Hepatocyte (in vitro differentiated cells): ENCODE measurements around the gene PRRG2. TPM values are rescaled to one million over a fixed set of nuclear protein-coding genes. Genes with fewer than 3 reads are reported as not detected.

Experiments
- DNase-seq: peaks from one replicate; pipeline ENCODE4 v3.0.0-alpha.2; 2016; ENCODE audit warnings: low spot score
- H2AFZ ChIP-seq: fragments of 200-600 bp; sonication (generic); 2 replicates; pipeline ENCODE4 v1.6.0; 2016; ENCODE audit warnings: antibody characterized with exemption, mild to moderate bottlenecking
- H3K27ac ChIP-seq: fragments of 200-600 bp; sonication (generic); 2 replicates; pipeline ENCODE4 v1.5.1; 2016; ENCODE audit warnings: mild to moderate bottlenecking
- H3K27me3 ChIP-seq: fragments of 200-600 bp; sonication (generic); 2 replicates; pipeline ENCODE4 v1.6.1; 2016
- H3K36me3 ChIP-seq: fragments of 200-600 bp; sonication (generic); replicated peaks from 2 replicates; pipeline ENCODE4 v1.5.1; 2016; ENCODE audit warnings: low read depth; ENCODE audit not compliant: insufficient read depth
- H3K4me1 ChIP-seq: fragments of 200-600 bp; sonication (generic); 2 replicates; pipeline ENCODE4 v1.5.1; 2016; ENCODE audit warnings: mild to moderate bottlenecking, moderate library complexity; ENCODE audit not compliant: insufficient read depth
- H3K4me2 ChIP-seq: fragments of 200-600 bp; sonication (generic); 2 replicates; pipeline ENCODE4 v1.6.0; 2016
- H3K4me3 ChIP-seq: fragments of 200-600 bp; sonication (generic); 2 replicates; pipeline ENCODE4 v1.5.1; 2016; ENCODE audit warnings: mild to moderate bottlenecking
- H3K79me2 ChIP-seq: fragments of 200-600 bp; sonication (generic); 2 replicates; pipeline ENCODE4 v1.6.0; 2017; ENCODE audit warnings: mild to moderate bottlenecking
- H3K9me2 ChIP-seq: fragments of 200-600 bp; sonication (generic); replicated peaks from 2 replicates; pipeline ENCODE4 v1.6.0; 2017; ENCODE audit warnings: mild to moderate bottlenecking; ENCODE audit not compliant: insufficient read depth
- H3K9me3 ChIP-seq: fragments of 200-600 bp; sonication (generic); 2 replicates; pipeline ENCODE4 v1.5.1; 2016; ENCODE audit warnings: low read depth, mild to moderate bottlenecking
- H4K20me1 ChIP-seq: fragments of 200-600 bp; sonication (generic); 2 replicates; pipeline ENCODE4 v1.6.0; 2016; ENCODE audit warnings: mild to moderate bottlenecking; ENCODE audit not compliant: insufficient read depth, poor library complexity, severe bottlenecking
- EZH2 ChIP-seq: fragments of 200-600 bp; sonication (generic); IDR thresholded peaks from 2 replicates; pipeline ENCODE4 v1.6.1; 2016; ENCODE audit warnings: antibody characterized with exemption, mild to moderate bottlenecking, borderline replicate concordance
- EZH2phosphoT487 ChIP-seq: fragments of 200-600 bp; sonication (generic); IDR thresholded peaks from one replicate; pipeline ENCODE4 v1.6.1; 2018; ENCODE audit warnings: antibody characterized with exemption, mild to moderate bottlenecking, low read depth, moderate library complexity; ENCODE audit not compliant: unreplicated experiment, severe bottlenecking
- WGBS: methylation state at CpG from one replicate; pipeline ENCODE4 v1.1.6; 2016; ENCODE audit warnings: low lambda C conversion rate; ENCODE audit errors: missing lambda C conversion rate; 5-methylcytosine and 5-hydroxymethylcytosine counted together
- polyA plus RNA-seq: library from polyadenylated mRNA; unstranded; fragments of >200 nt; fragmentation: Nextera tagmentation; extraction: Ambion mirVana; gene quantifications from 2 replicates; pipeline ENCODE4 v1.2.1, GENCODE V29; 2016
- small RNA-seq: library from RNA; depleted of rRNA; stranded (forward); fragments of <200 nt; gene quantifications from one replicate; pipeline ENCODE3, GENCODE V24; 2014
- total RNA-seq: library from RNA; depleted of rRNA; stranded (reverse); fragments of >200 nt; gene quantifications from 2 replicates; pipeline ENCODE4 v1.2.3, GENCODE V29; 2014
- TF ChIP-seq, protein P1 (sequence below): fragments of 200-600 bp; sonication (generic); IDR thresholded peaks from 2 replicates; pipeline ENCODE4 v1.5.1; 2016; ENCODE audit warnings: antibody characterized with exemption, mild to moderate bottlenecking; ENCODE audit not compliant: poor library complexity

PRRG2 gene
- total and polyA plus RNA-seq, 2 experiments from 2014 or later = 4.0 to 10.2 TPM

DNA sequence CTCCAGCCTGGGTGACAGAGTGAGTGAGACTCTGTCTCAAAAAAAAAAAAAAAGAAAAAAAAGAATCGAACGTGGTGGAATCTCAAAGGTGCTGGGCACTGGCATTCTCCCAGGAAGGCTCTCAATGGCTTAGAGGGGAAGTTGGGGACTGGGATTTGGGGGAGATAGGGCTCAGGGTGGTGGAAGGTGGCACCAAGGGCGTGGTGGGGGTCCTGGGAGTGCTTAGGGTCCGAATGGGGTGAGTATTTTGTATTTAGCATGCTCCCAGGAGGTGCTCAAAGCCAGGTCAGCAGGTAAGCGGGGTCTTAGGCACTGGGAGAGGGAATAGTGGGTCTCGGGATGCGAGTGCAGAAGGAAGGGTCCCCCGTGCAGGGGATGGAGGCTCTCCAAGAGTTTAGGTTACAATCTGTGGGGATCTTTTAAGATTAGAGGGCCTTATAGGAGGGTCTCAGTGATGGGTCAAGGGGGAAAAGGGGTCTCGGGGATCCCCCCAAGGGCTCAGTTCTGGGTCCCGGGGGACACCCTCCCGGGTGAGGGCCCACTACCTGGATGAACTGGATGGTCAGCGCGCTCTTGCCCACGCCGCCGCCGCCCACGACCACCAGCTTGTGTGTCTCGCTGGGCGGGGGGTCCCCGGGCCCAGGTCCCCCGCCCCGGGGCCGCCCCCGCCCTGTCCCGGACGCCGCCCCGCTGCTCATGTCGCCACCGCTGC lies 58.4 kb downstream of the PRRG2 start:
- H3K9me2 ChIP-seq = no peaks in the 10 kb centered on the region
- no peak overlapping the region for H2AFZ ChIP-seq
- peaks cover 9% of the 10 kb centered on the region for H4K20me1 ChIP-seq
- no peaks in the 10 kb centered on the region for H3K9me3 ChIP-seq
- H3K79me2 ChIP-seq = peaks cover 24% of the 10 kb centered on the region
- no peaks in the 10 kb centered on the region for H3K27me3 ChIP-seq
- no peak for TF ChIP-seq EZH2
- no peak for TF ChIP-seq EZH2phosphoT487
- TF ChIP-seq, protein P1, sequence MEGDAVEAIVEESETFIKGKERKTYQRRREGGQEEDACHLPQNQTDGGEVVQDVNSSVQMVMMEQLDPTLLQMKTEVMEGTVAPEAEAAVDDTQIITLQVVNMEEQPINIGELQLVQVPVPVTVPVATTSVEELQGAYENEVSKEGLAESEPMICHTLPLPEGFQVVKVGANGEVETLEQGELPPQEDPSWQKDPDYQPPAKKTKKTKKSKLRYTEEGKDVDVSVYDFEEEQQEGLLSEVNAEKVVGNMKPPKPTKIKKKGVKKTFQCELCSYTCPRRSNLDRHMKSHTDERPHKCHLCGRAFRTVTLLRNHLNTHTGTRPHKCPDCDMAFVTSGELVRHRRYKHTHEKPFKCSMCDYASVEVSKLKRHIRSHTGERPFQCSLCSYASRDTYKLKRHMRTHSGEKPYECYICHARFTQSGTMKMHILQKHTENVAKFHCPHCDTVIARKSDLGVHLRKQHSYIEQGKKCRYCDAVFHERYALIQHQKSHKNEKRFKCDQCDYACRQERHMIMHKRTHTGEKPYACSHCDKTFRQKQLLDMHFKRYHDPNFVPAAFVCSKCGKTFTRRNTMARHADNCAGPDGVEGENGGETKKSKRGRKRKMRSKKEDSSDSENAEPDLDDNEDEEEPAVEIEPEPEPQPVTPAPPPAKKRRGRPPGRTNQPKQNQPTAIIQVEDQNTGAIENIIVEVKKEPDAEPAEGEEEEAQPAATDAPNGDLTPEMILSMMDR = no peak
- peak overlapping the region; percentile 77 for H3K4me2 ChIP-seq
- H3K4me1 ChIP-seq = peaks cover 38% of the 10 kb centered on the region
- DNase-seq = no peak
- H3K4me3 ChIP-seq = peak overlapping the region; percentile 22
- H3K36me3 ChIP-seq = no peaks in the 10 kb centered on the region
- H3K27ac ChIP-seq = peak overlapping the region; percentile 78
- 24% methylated on average over 12 of the region's 31 CpGs for WGBS

DNA sequence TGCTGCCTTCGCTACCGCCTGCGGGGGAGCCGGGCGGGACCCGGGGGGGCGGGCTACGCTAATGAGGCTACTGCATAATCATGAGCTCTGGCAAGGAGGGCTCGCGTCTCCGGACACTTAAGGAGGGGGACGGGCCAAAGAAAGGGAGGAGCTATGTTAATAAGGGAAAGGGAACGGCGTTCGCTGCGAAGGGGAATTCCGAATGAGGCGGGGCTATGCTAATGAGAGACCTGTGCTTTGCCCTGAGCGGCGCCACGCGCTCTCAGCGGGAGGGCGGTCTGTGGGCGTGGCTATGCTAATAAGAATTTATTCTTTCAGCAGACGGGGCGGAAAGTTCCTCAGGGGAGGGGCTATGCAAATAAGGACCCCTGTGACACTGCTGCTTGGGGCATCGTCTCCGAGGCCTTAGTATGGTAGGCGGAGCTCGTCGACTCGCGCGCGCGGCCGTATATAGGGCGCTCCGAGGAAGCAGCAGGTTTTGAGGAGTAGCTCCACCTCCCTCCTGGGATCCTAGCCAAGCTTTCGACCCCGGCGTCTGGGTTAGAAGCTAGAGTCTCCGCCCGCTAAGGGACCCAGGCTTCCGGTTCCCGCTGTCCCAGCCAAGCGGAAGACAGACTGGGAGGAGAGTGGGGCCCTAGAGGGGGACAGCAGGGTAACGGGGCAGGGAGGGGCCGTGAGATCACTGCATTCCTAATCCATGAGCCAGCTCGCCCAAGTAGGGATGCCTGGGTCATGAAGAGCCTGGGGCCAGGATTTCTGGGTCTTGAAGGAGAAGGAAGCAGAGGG lies 59.2 kb downstream of the PRRG2 start, which contains the start of gene RRAS:
Gene RRAS, minus strand, starts transcription at position 31 of the 786 bp plus-strand sequence. CDS start 45 bp downstream, outside the sequence.
- H3K9me2 ChIP-seq = no peaks in the 10 kb centered on the region
- H3K4me2 ChIP-seq = peak within 1 kb of the TSS; percentile 79
- peak; percentile 100 for DNase-seq
- peaks cover 32% of the 10 kb centered on the region for H3K79me2 ChIP-seq
- no peaks in the 10 kb centered on the region for H3K9me3 ChIP-seq
- WGBS = under 1% methylated on average over 43 of the region's 51 CpGs
- no peaks in the 10 kb centered on the region for H3K27me3 ChIP-seq
- no peak within 1 kb of the TSS for H2AFZ ChIP-seq
- peaks cover 9% of the 10 kb centered on the region for H4K20me1 ChIP-seq
- H3K4me1 ChIP-seq = peaks cover 38% of the 10 kb centered on the region
- H3K4me3 ChIP-seq = peak within 1 kb of the TSS; percentile 22
- peak within 1 kb of the TSS; percentile 100 for H3K27ac ChIP-seq
- TF ChIP-seq EZH2 (no peak), EZH2phosphoT487 (no peak)
- TF ChIP-seq, protein P1 = no peak
- no peaks in the 10 kb centered on the region for H3K36me3 ChIP-seq

Small RNAs within 50 kb of the gene (small RNA-seq; reads per million reads assigned to genes)
- gene RF00019 = not detected

Other genes starting within 250 kb of the PRRG2 start
- 0.27 and 1.9 TPM in 2 replicates for gene CD37, start 245.9 kb upstream of the PRRG2 start, total RNA-seq
- gene CD37, start 245.9 kb upstream of the PRRG2 start, polyA plus RNA-seq = 6.6 and 12.4 TPM in 2 replicates
- gene TEAD2, start 218.9 kb upstream of the PRRG2 start, total RNA-seq = 35.4 and 42.2 TPM in 2 replicates
- gene TEAD2, start 218.9 kb upstream of the PRRG2 start, polyA plus RNA-seq = 36.1 and 41.4 TPM in 2 replicates
- 2.2 and 2.9 TPM in 2 replicates for gene DKKL1, start 217.4 kb upstream of the PRRG2 start, total RNA-seq
- 4.0 and 6.0 TPM in 2 replicates for gene DKKL1, start 217.4 kb upstream of the PRRG2 start, polyA plus RNA-seq
- not detected in 2 replicates for gene KASH5, start 193.1 kb upstream of the PRRG2 start, total RNA-seq
- not detected in 2 replicates for gene KASH5, start 193.1 kb upstream of the PRRG2 start, polyA plus RNA-seq
- gene PTH2, start 157.9 kb upstream of the PRRG2 start, total RNA-seq = not detected in 2 replicates
- not detected in 2 replicates for gene PTH2, start 157.9 kb upstream of the PRRG2 start, polyA plus RNA-seq
- gene GFY, start 155.9 kb upstream of the PRRG2 start, total RNA-seq = not detected in 2 replicates
- not detected in 2 replicates for gene GFY, start 155.9 kb upstream of the PRRG2 start, polyA plus RNA-seq
- 0.13 TPM in 1 of 2 replicates, not detected in the other for gene SLC17A7, start 139.8 kb upstream of the PRRG2 start, total RNA-seq
- 0.51 TPM in 1 of 2 replicates, not detected in the other for gene SLC17A7, start 139.8 kb upstream of the PRRG2 start, polyA plus RNA-seq
- 72.1 and 73.2 TPM in 2 replicates for gene PIH1D1, start 129.5 kb upstream of the PRRG2 start, total RNA-seq
- 79.8 and 98.9 TPM in 2 replicates for gene PIH1D1, start 129.5 kb upstream of the PRRG2 start, polyA plus RNA-seq
- gene ALDH16A1, start 128.1 kb upstream of the PRRG2 start, total RNA-seq = 29.9 and 32.4 TPM in 2 replicates
- gene ALDH16A1, start 128.1 kb upstream of the PRRG2 start, polyA plus RNA-seq = 36.5 and 38.7 TPM in 2 replicates
- 0.24 and 1.3 TPM in 2 replicates for gene FLT3LG, start 107.1 kb upstream of the PRRG2 start, total RNA-seq
- 2.8 and 3.0 TPM in 2 replicates for gene FLT3LG, start 107.1 kb upstream of the PRRG2 start, polyA plus RNA-seq
- gene RPL13A, start 93.7 kb upstream of the PRRG2 start, total RNA-seq = 1,997 and 2,349 TPM in 2 replicates
- gene RPL13A, start 93.7 kb upstream of the PRRG2 start, polyA plus RNA-seq = 904 and 953 TPM in 2 replicates
- gene RPS11, start 84.9 kb upstream of the PRRG2 start, total RNA-seq = 3,532 and 3,955 TPM in 2 replicates
- 672 and 689 TPM in 2 replicates for gene RPS11, start 84.9 kb upstream of the PRRG2 start, polyA plus RNA-seq
- gene FCGRT, start 68.7 kb upstream of the PRRG2 start, total RNA-seq = 313 and 321 TPM in 2 replicates
- 509 and 519 TPM in 2 replicates for gene FCGRT, start 68.7 kb upstream of the PRRG2 start, polyA plus RNA-seq
- 20.5 and 25.8 TPM in 2 replicates for gene RCN3, start 53.3 kb upstream of the PRRG2 start, total RNA-seq
- 81.4 and 85.4 TPM in 2 replicates for gene RCN3, start 53.3 kb upstream of the PRRG2 start, polyA plus RNA-seq
- 43.4 and 52.8 TPM in 2 replicates for gene NOSIP, start 760 bp upstream of the PRRG2 start, total RNA-seq
- 92.4 and 93.9 TPM in 2 replicates for gene NOSIP, start 760 bp upstream of the PRRG2 start, polyA plus RNA-seq
- 2.1 and 3.7 TPM in 2 replicates for gene PRR12, start 9.9 kb downstream of the PRRG2 start, total RNA-seq
- 2.7 and 3.0 TPM in 2 replicates for gene PRR12, start 9.9 kb downstream of the PRRG2 start, polyA plus RNA-seq
- gene RRAS, start 58.8 kb downstream of the PRRG2 start, total RNA-seq = 19.2 and 32.6 TPM in 2 replicates
- gene RRAS, start 58.8 kb downstream of the PRRG2 start, polyA plus RNA-seq = 107 and 125 TPM in 2 replicates
- 9.8 and 18.6 TPM in 2 replicates for gene SCAF1, start 60.9 kb downstream of the PRRG2 start, total RNA-seq
- 12.4 and 12.6 TPM in 2 replicates for gene SCAF1, start 60.9 kb downstream of the PRRG2 start, polyA plus RNA-seq
- gene IRF3, start 84.5 kb downstream of the PRRG2 start, total RNA-seq = 39.2 and 55.6 TPM in 2 replicates
- 38.8 and 41.8 TPM in 2 replicates for gene IRF3, start 84.5 kb downstream of the PRRG2 start, polyA plus RNA-seq
- gene BCL2L12, start 84.6 kb downstream of the PRRG2 start, total RNA-seq = 4.9 and 13.8 TPM in 2 replicates
- gene BCL2L12, start 84.6 kb downstream of the PRRG2 start, polyA plus RNA-seq = 28.3 and 32.5 TPM in 2 replicates
- gene PRMT1, start 96.0 kb downstream of the PRRG2 start, total RNA-seq = 189 and 195 TPM in 2 replicates
- gene PRMT1, start 96.0 kb downstream of the PRRG2 start, polyA plus RNA-seq = 175 and 180 TPM in 2 replicates
- 0.12 and 0.50 TPM in 2 replicates for gene ADM5, start 108.3 kb downstream of the PRRG2 start, total RNA-seq
- not detected in 2 replicates for gene ADM5, start 108.3 kb downstream of the PRRG2 start, polyA plus RNA-seq
- gene CPT1C, start 109.8 kb downstream of the PRRG2 start, total RNA-seq = 6.2 and 6.7 TPM in 2 replicates
- 6.8 and 10.0 TPM in 2 replicates for gene CPT1C, start 109.8 kb downstream of the PRRG2 start, polyA plus RNA-seq
- not detected in 2 replicates for gene TSKS, start 182.0 kb downstream of the PRRG2 start, total RNA-seq
- not detected in 2 replicates for gene TSKS, start 182.0 kb downstream of the PRRG2 start, polyA plus RNA-seq
- 59.3 and 64.8 TPM in 2 replicates for gene AP2A1, start 185.7 kb downstream of the PRRG2 start, total RNA-seq
- gene AP2A1, start 185.7 kb downstream of the PRRG2 start, polyA plus RNA-seq = 60.4 and 62.1 TPM in 2 replicates
- gene FUZ, start 232.0 kb downstream of the PRRG2 start, total RNA-seq = 19.5 and 20.5 TPM in 2 replicates
- gene FUZ, start 232.0 kb downstream of the PRRG2 start, polyA plus RNA-seq = 20.4 and 24.2 TPM in 2 replicates
- gene MED25, start 237.0 kb downstream of the PRRG2 start, total RNA-seq = 23.0 and 29.6 TPM in 2 replicates
- 83.9 and 100 TPM in 2 replicates for gene MED25, start 237.0 kb downstream of the PRRG2 start, polyA plus RNA-seq